PC-9 (cell line): Measurements from ENCODE around the gene TP53I3.

ENCODE experiments used
- CTCF ChIP-seq: fragments of 200-600 bp; sonication (generic); conservative IDR thresholded peaks from 2 replicates; pipeline ENCODE4 v1.6.1; 2017; ENCODE audit warnings: mixed run types, antibody characterized with exemption, mild to moderate bottlenecking, moderate library complexity
- EZH2 ChIP-seq: fragments of 200-600 bp; sonication (generic); IDR thresholded peaks from 2 replicates; pipeline ENCODE4 v1.8.0; 2017; ENCODE audit warnings: antibody characterized with exemption, low read depth

GRCh38 chr2:24065341-24065740 lies 19.3 kb downstream of the TP53I3 start:
- TF ChIP-seq CTCF = no peak
- TF ChIP-seq EZH2 = no peak
